B cell (primary cell): ENCODE data around the gene UGT1A6. TPM values are rescaled to one million over a fixed set of nuclear protein-coding genes. Genes with fewer than 3 reads are reported as not detected.

ENCODE experiments used
- ATAC-seq: fragments of 200-7000 bp; cut with Tn5 transposase; one replicate; pipeline ENCODE4 v1.10.0; 2021; ENCODE audit warnings: low read depth, mild to moderate bottlenecking, moderate number of reproducible peaks, moderate library complexity
- CTCF ChIA-PET: fragments of 350-600 bp; sonication (Branson Sonifier 250); formaldehyde crosslinking; loops from one replicate; lab custom pipeline; 2021; ENCODE audit warnings: antibody characterized with exemption, inconsistent platforms; lab: Charles Lee
- POLR2A ChIA-PET: fragments of 350-600 bp; sonication (Branson Sonifier 250); formaldehyde crosslinking; loops from one replicate; lab custom pipeline; 2021; ENCODE audit warnings: antibody characterized with exemption; lab: Charles Lee
- DNase-seq: peaks from one replicate; pipeline ENCODE4 v3.0.0; 2013
- H2AFZ ChIP-seq: 2 replicates; pipeline ENCODE4 v1.6.1; 2012; ENCODE audit warnings: mild to moderate bottlenecking, low read depth, low read length; ENCODE audit not compliant: insufficient read depth, poor library complexity, severe bottlenecking
- H3K27ac ChIP-seq, 2 donors: 1 replicate in 1 of 2; 2 replicates in 1 of 2; pipeline ENCODE4 v1.5.1; 2012 to 2013; ENCODE audit warnings: low read length in 2 of 2, mild to moderate bottlenecking in 2 of 2, moderate library complexity in 1 of 2
- H3K27me3 ChIP-seq, 4 experiments: fragments of 200-600 bp in 1 of 4; sonication (generic) in 1 of 4; replicated peaks in 1 of 4; 1 replicate in 2 of 4; 2 replicates in 2 of 4; pipeline versions ENCODE4 v1.6.1 to v1.7.0; 2013 to 2016; ENCODE audit warnings: low read length in 3 of 4, mild to moderate bottlenecking in 2 of 4, mixed read lengths in 1 of 4, moderate library complexity in 1 of 4; ENCODE audit not compliant: insufficient read depth in 4 of 4, control insufficient read depth in 3 of 4; ENCODE audit errors: control extremely low read depth in 1 of 4
- H3K36me3 ChIP-seq, 2 experiments: replicated peaks in 1 of 2; 1 replicate in 1 of 2; 2 replicates in 1 of 2; pipeline versions ENCODE4 v1.6.1 to v1.7.1; 2013; ENCODE audit warnings: low read length in 1 of 2; ENCODE audit not compliant: insufficient read depth in 2 of 2, control insufficient read depth in 1 of 2; ENCODE audit errors: control extremely low read depth in 1 of 2, extremely low read depth in 1 of 2
- H3K4me1 ChIP-seq, 2 donors: fragments of 200-600 bp in 1 of 2; sonication (generic) in 1 of 2; 1 replicate in 1 of 2; 2 replicates in 1 of 2; pipeline versions ENCODE4 v1.5.1 to v1.6.1; 2013 to 2017; ENCODE audit warnings: low read length in 2 of 2; ENCODE audit not compliant: control insufficient read depth in 2 of 2, insufficient read depth in 2 of 2
- H3K4me2 ChIP-seq: replicated peaks from 2 replicates; pipeline ENCODE3; 2012; ENCODE audit warnings: mild to moderate bottlenecking, low read depth, low read length; ENCODE audit not compliant: poor library complexity, severe bottlenecking
- H3K4me3 ChIP-seq, 5 experiments: fragments of 200-600 bp in 1 of 5; sonication (generic) in 1 of 5; 1 replicate in 3 of 5; 2 replicates in 2 of 5; pipeline versions ENCODE4 v1.5.1 to v1.7.0; 2011 to 2016; ENCODE audit warnings: low read length in 4 of 5, mild to moderate bottlenecking in 4 of 5, low read depth in 2 of 5, control low read depth in 1 of 5, moderate library complexity in 1 of 5; ENCODE audit not compliant: insufficient read depth in 1 of 5; ENCODE audit errors: control extremely low read depth in 1 of 5, extremely low read depth in 1 of 5
- H3K79me2 ChIP-seq: fragments of 200-600 bp; sonication (generic); one replicate; pipeline ENCODE4 v1.6.0; 2016; ENCODE audit warnings: low read length; ENCODE audit not compliant: control insufficient read depth, insufficient read depth
- H3K9ac ChIP-seq: fragments of 200-600 bp; sonication (generic); 2 replicates; pipeline ENCODE4 v1.6.1; 2017; ENCODE audit warnings: mild to moderate bottlenecking, low read length, moderate library complexity
- H3K9me3 ChIP-seq, 3 donors: one replicate each; pipeline versions ENCODE4 v1.6.1 to v1.7.1; 2013; ENCODE audit warnings: low read length in 2 of 3; ENCODE audit not compliant: control insufficient read depth in 2 of 3, insufficient read depth in 1 of 3; ENCODE audit errors: control extremely low read depth in 1 of 3
- H4K20me1 ChIP-seq: 2 replicates; pipeline ENCODE4 v1.6.0; 2012; ENCODE audit warnings: mild to moderate bottlenecking, low read length; ENCODE audit not compliant: insufficient read depth, control insufficient read depth, poor library complexity, severe bottlenecking
- H3K27ac Mint-ChIP-seq: one replicate; pipeline ENCODE4 v1.8.0; 2021; ENCODE audit warnings: mixed read lengths
- H3K27me3 Mint-ChIP-seq: one replicate; pipeline ENCODE4 v1.8.0; 2021; ENCODE audit warnings: mixed read lengths
- H3K4me1 Mint-ChIP-seq: one replicate; pipeline ENCODE4 v1.8.0; 2021; ENCODE audit warnings: mixed read lengths
- H3K4me3 Mint-ChIP-seq: one replicate; pipeline ENCODE4 v1.8.0; 2021; ENCODE audit warnings: mixed read lengths
- H3K9me3 Mint-ChIP-seq: one replicate; pipeline ENCODE4 v1.8.0; 2022; ENCODE audit warnings: mixed read lengths; ENCODE audit not compliant: insufficient read depth
- EZH2 ChIP-seq: IDR thresholded peaks from 2 replicates; pipeline ENCODE4 v1.6.1; 2012; ENCODE audit warnings: borderline replicate concordance, low read depth, mild to moderate bottlenecking, moderate library complexity, low read length; ENCODE audit not compliant: insufficient read depth, poor library complexity, severe bottlenecking
- WGBS: methylation state at CpG from one replicate; pipeline ENCODE4 v1.1.5; 2013; ENCODE audit warnings: missing lambda C conversion rate; ENCODE audit not compliant: insufficient coverage; 5-methylcytosine and 5-hydroxymethylcytosine counted together
- intact Hi-C: fragments of 100-400 bp; cut with micrococcal nuclease; formaldehyde crosslinking; loops from one replicate; pipeline ENCODE4 v1.10.0; 2022
- polyA plus RNA-seq: library from polyadenylated mRNA; depleted of rRNA; stranded (reverse); fragments of >200 nt; gene quantifications from 2 replicates; pipeline ENCODE4 v1.2.3, GENCODE V29; 2012
- total RNA-seq, 2 donors: library from RNA; stranded (reverse); fragments of 120-200 nt in 1 of 2; gene quantifications; 1 replicate in 1 of 2; 2 replicates in 1 of 2; pipeline versions ENCODE4 v1.2.3 to v1.2.4, GENCODE V29; 2013 to 2022
- TF ChIP-seq, protein P1 (sequence below): fragments of 200-600 bp; IDR thresholded peaks from one replicate; pipeline ENCODE4 v1.8.0; 2022; ENCODE audit warnings: antibody characterized with exemption, mild to moderate bottlenecking

UGT1A6 gene
- total and polyA plus RNA-seq, 2 donors (not counting 1 experiment from before 2014, with no cell fraction given), result not detected

DNA sequence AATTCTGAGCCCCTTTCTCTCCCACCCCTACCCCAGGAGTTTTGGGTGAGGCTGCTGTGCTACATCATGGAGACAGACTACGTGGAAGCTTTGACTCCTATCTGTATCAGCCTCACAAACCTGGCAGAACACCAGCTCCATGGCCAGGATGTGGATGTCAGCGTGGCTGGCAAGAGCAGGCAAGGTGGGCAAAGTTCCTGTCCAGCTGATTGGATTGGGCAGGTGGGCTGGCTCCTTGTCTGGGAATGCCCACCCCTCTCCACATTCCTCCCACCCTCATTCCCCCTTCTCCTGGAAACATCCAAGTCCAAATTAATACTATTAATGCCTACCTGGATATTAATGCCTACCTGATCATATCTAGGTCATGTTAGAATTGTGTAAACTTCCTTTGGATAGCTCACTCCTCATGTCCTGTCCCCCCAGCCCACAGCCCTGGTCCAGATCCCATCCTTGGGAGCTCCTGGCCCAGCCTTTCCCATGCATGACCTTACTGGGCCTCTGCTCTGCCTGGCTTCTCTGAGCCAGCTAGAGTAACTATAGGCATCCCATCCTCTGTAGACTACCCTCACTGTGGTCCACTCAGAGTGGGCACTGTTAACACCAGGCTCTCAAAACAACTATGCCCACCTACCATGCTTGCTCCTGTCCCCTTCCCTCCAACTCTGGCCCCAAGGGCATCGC lies 109.6 kb downstream of the UGT1A6 start:
- Mint-ChIP-seq H3K4me1 (no peaks in the 10 kb centered on the region), H3K4me3 (no peak overlapping the region), H3K27ac (no peak overlapping the region), H3K9me3 (no peaks in the 10 kb centered on the region), H3K27me3 (peaks cover 17% of the 10 kb centered on the region)
- ATAC-seq (no peak), DNase-seq (no peak)
- Histone ChIP-seq H4K20me1 (no peaks in the 10 kb centered on the region), H3K27ac (no peak overlapping the region), H3K4me3 (no peak overlapping the region), H3K9me3 (no peaks in the 10 kb centered on the region), H3K27me3 (peaks cover 0 to 6% (median 0%) of the 10 kb centered on the region in 4 experiments), H2AFZ (no peak overlapping the region), H3K9ac (no peak overlapping the region), H3K36me3 (no peaks in the 10 kb centered on the region), H3K79me2 (no peaks in the 10 kb centered on the region), H3K4me2 (no peak overlapping the region), H3K4me1 (no peaks in the 10 kb centered on the region)
- POLR2A ChIA-PET, result no interaction called here
- WGBS, result 33% methylated on average over 1 of the region's 3 CpGs
- intact Hi-C loops, result no loop called here
- CTCF ChIA-PET, result no interaction called here
- TF ChIP-seq, protein P1, sequence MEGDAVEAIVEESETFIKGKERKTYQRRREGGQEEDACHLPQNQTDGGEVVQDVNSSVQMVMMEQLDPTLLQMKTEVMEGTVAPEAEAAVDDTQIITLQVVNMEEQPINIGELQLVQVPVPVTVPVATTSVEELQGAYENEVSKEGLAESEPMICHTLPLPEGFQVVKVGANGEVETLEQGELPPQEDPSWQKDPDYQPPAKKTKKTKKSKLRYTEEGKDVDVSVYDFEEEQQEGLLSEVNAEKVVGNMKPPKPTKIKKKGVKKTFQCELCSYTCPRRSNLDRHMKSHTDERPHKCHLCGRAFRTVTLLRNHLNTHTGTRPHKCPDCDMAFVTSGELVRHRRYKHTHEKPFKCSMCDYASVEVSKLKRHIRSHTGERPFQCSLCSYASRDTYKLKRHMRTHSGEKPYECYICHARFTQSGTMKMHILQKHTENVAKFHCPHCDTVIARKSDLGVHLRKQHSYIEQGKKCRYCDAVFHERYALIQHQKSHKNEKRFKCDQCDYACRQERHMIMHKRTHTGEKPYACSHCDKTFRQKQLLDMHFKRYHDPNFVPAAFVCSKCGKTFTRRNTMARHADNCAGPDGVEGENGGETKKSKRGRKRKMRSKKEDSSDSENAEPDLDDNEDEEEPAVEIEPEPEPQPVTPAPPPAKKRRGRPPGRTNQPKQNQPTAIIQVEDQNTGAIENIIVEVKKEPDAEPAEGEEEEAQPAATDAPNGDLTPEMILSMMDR, result no peak
- TF ChIP-seq EZH2, result no peak

DNA sequence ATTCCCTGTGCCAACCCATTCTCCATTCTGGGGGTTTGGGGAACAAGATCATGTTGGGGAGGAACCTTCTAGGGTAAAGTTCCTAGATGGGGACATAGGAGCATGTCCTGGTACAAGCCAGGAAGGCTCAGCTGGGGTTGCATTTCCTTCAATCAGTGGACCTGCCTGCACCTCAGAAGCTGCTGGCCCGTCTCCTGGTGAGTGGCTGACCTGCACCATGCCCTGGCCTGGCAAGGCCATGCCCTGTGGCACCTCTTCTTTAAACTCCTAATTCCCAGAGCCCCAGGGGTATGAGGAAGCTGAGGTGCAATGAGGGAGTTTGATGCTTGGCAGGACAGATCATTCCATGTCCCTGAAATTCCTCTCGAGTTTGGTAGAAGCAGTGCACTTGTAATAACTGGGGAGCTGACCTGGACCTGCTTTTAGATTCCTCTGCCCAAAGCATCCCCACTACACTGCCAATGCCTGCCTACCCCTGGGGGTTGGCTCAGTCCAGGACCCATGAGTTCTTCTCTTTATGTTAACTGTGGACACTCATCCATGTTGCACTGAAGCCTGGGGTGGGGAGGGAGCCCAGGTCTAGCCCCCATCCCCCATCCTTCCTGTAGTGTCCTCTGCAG lies 110.7 kb downstream of the UGT1A6 start:
- no peak overlapping the region for H3K4me3 Mint-ChIP-seq
- WGBS, result 88% methylated on average over 1 of the region's 2 CpGs
- H3K9me3 Mint-ChIP-seq, result no peaks in the 10 kb centered on the region
- TF ChIP-seq EZH2, result no peak
- TF ChIP-seq, protein P1, result no peak
- H3K27ac Mint-ChIP-seq, result no peak overlapping the region
- Histone ChIP-seq H3K27ac (no peak overlapping the region), H4K20me1 (no peaks in the 10 kb centered on the region), H3K36me3 (no peaks in the 10 kb centered on the region), H3K4me2 (no peak overlapping the region), H3K27me3 (peaks cover 0 to 10% (median 0%) of the 10 kb centered on the region in 4 experiments), H3K79me2 (no peaks in the 10 kb centered on the region), H3K4me3 (no peak overlapping the region), H3K9ac (no peak overlapping the region), H2AFZ (no peak overlapping the region), H3K9me3 (no peaks in the 10 kb centered on the region), H3K4me1 (no peaks in the 10 kb centered on the region)
- ChIA-PET CTCF (no interaction called here), POLR2A (no interaction called here)
- ATAC-seq, result no peak
- H3K27me3 Mint-ChIP-seq, result peaks cover 17% of the 10 kb centered on the region
- H3K4me1 Mint-ChIP-seq, result no peaks in the 10 kb centered on the region
- intact Hi-C loops, result no loop called here
- no peak for DNase-seq
